GM18873 (cell line): ENCODE measurements around the gene MRPS17.
"Not testable (repeated sequence)": the region's sequence is repeated elsewhere in the genome, so short reads cannot be mapped to it uniquely, and the experiment has no call there.

Experiments used
- ATAC-seq: cut with Tn5 transposase; IDR thresholded peaks from one replicate; pipeline ENCODE4 v1.9.1; 2021; ENCODE audit warnings: mild to moderate bottlenecking, moderate library complexity, moderate number of reproducible peaks; ENCODE audit not compliant: unreplicated experiment, low FRiP score

The MRPS17 gene

GRCh38 chr7:55951637-55952351 lies at the start of gene MRPS17:
Gene MRPS17 (plus strand): TSS chr7:55951877. CDS start chr7:55953196, 1,319 bp downstream.
- ATAC-seq: peak; percentile 99

DNA sequence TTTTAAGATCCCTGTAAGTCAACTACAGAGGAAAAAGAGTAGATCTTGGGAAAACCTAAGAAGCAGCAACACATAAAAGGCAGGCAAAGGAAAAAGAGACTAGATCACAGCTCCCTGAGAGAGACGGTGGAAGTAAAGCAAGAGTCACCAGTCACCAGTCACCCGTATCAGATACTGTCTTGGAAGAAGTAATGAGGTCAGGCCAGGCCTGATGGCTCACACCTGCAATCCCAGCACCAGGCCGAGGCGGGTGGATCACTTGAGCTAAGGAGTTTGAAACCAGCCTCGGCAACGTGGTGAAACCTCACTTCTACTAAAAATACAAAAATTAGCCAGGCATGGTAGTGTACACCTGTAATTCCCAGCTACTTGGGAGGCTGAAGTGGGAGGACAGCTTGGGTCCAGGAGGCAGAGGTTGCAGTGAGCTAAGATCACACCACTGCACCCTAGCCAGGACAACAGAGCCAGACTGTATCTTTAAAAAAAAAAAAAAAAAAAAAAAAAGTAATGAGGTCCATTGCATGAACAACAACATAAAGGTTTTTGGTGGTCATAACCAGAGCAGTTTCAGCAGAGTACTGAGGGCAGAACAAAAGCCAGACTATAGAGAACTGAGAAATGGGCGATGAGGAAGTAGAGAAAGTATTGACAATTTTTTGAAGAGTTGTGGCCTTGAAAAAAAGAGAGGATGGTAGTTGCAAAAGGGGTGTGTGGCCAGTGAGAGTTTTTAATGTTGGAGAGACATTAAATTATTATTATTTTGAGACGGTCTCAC lies 47.5 kb upstream of the MRPS17 start:
- ATAC-seq: peak; percentile 89

DNA sequence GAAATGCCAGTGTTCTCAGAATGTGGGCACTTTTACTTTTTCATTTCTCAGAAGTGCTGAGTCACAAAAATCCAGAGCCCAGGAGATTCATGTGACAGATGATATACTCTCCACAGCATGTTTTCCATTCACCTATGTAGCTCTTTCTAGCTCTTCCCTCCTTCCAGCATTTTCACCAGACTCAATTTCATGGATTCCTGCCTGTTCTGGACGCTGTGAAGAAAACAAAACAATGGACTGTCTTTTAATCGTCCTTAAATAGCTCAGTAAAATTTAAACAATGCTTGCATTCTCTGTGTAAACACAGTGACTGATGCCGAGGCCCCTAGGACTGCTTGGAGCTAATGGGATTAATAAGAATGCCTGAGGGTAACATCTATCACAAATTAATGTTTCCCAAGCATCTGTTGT lies 38.9 kb upstream of the MRPS17 start:
- no peak for ATAC-seq

GRCh38 chr7:55917771-55918170 lies 33.9 kb upstream of the MRPS17 start:
- ATAC-seq: no peak

DNA sequence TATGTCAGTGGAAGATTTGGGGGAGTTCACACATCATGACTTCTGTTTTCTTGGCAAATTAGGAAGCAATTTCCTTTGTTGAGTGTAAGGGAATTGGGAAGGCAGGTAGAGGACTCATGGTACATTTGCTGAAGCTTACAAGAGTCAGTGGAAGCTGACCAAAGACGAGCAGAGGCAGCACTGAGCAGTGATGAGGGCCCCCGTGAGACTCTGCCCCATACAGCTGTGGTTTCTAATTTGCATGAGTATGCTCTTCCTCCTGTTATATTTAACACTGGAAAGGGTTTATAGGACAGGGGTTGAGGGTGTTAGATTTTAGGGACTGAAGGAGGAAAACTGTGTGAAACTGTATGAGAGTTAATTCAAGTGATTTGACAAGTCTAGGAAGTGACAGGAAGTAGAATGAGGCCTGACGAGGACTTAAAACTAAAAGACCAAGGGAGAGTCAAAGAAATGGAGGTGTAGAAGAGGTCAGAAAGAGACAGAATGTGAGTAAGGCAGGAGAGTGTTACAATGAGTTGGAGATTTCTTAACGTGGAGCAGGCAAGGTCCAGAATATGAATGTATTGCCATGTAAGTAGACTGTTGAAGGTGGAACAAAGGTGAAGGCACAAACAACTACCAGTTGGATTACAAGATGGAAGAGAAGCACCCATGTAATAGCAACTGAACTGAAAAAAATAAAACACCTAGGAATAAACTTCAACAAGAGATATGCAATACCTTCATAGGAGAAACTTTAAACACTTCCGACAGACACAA lies 23.5 kb upstream of the MRPS17 start:
- no peak for ATAC-seq

- no peak for ATAC-seq
Observed at GRCh38 chr7:55931421-55932151, 20.1 kb upstream of the MRPS17 start.

DNA sequence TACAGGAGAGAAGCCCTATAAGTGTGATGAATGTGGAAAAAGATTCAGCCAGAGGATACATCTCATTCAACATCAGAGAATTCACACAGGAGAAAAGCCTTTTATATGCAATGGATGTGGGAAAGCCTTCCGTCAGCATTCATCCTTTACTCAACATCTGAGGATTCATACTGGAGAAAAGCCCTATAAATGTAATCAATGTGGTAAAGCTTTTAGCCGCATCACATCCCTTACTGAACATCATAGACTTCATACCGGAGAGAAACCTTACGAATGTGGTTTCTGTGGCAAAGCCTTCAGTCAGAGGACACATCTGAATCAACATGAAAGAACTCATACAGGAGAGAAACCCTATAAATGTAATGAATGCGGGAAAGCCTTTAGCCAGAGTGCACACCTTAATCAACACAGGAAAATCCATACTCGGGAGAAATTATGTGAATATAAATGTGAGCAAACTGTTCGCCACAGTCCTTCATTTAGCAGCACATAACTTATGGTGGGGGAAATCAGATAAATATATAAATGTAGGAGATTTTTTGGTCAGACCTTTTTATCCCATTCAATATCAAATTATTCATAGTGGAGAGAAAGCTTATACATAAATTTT lies 12.1 kb upstream of the MRPS17 start:
- no peak for ATAC-seq

DNA sequence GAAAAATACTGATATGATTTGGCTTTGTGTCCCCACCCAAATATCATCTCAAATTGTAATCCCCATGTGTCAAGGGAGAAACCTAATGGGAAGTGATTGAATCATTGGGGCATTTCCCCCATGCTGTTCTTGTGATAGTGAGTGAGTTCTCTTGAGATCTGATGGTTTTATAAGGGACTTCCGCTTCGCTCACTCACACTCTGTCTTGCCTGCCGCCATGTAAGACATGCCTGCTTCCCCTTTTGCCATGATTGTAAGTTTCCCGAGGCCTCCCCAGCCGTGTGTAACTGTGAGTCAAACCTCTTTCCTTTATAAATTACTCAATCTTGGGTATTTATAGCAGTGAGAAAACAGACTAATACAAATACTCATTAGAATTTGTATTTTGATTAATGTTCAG lies 5.1 kb upstream of the MRPS17 start:
- no peak for ATAC-seq

- not testable (repeated sequence) for ATAC-seq
Observed at GRCh38 chr7:55952352-55952671, 635 bp downstream of the MRPS17 start.

DNA sequence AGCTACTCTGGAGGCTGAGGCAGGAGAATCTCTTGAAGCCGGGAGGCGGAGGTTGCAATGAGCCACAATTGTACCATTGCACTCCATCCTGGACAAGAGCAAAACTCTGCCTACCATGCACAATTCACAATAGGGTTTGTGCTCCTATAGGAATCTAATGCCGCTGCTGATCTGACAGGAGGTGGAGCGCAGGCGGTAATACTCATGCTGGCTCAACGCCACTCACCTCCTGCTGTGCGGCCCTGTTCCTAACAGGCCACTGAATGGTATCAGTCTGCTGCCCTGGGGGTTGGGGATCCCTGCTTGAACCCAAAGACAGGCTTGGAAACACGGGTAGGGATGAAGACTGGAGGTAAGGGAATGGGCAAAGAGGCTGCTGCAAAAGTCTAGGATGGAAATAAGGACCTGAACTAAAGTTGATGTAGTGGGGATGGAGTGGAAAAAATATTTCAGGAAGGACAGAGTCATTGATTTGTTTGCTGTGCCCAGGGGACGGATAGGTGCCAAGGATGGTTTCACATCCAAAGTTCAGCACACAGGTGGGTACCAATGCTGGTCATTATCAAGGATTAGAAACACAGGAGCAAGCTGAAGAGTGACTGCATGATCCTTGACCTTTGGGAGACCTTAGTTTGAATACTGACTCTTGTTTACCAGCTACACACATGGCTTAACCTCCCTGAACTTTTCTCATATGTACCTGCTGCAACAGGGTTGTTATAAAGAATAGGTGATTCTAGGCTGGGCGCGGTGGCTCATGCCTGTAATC lies 2.2 kb downstream of the MRPS17 start:
- no peak for ATAC-seq

DNA sequence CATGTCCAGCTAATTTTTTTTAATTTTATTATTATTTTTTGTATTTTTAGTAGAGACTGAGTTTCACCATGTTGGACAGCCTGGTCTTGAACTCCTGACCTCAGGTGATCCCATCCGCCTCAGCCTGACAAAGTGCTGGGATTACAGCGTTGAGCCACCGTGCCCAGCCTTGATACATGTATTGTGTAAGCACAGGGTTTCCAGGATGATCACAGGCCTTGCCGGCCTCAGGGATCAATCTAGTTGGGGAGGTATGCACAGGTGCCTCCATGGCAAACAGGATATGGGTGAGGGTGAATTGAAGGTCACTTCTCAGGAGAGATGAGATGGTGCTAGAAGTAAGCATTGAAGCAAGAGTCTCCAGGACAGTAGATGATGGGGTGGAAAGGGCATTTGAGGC lies 5.5 kb downstream of the MRPS17 start:
- no peak for ATAC-seq

- no peak for ATAC-seq
Observed at GRCh38 chr7:55962014-55962413, 10.3 kb downstream of the MRPS17 start.

- no peak for ATAC-seq
Observed at GRCh38 chr7:55963584-55964168, 12.0 kb downstream of the MRPS17 start.

DNA sequence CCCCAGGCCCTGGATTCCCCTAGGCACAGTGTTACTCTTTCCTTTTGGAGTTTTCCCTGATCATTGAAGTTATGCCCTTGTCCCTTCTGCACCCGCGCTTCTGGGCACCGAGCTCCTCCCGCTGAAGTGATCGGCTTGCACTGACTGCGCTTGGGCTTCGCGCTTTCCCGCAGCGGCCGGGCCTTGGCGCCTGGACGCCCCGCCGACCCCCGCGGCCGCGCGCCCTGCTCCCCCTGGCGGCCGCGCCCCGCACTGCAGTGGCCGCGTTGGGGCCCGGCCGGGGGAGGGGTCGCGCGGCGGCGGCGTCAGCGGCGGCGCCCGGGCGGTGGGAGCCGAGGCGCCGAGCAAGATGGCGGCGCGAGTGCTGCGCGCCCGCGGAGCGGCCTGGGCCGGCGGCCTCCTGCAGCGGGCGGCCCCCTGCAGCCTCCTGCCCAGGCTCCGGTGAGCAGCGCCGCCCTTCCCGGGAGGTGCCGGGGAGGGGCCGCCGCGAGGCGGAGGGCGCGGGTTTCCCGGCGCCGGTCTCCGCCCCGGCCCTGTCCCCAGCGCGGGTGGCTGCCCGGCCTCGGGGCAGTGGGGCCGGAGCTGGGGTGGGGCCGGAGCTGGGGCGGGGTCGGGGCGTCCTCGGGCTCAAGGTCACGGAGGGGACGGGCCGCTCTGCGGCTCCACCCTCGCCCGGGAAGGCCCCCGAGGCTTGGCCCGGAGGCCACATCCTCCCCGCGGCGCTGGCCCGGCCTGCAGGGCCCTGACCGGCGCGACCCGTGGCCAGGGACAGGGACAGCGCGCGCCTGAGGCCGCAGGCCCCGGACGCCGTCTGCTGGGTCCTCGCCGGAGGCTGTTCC lies 12.8 kb downstream of the MRPS17 start, which contains the start of gene NIPSNAP2:
NIPSNAP2 (plus strand) TSS at position 325 of the 839 bp plus-strand sequence; CDS start at position 350, 25 bp downstream.
- peak; percentile 58 for ATAC-seq

- no peak for ATAC-seq
Observed at GRCh38 chr7:55965100-55965470, 13.4 kb downstream of the MRPS17 start.

DNA sequence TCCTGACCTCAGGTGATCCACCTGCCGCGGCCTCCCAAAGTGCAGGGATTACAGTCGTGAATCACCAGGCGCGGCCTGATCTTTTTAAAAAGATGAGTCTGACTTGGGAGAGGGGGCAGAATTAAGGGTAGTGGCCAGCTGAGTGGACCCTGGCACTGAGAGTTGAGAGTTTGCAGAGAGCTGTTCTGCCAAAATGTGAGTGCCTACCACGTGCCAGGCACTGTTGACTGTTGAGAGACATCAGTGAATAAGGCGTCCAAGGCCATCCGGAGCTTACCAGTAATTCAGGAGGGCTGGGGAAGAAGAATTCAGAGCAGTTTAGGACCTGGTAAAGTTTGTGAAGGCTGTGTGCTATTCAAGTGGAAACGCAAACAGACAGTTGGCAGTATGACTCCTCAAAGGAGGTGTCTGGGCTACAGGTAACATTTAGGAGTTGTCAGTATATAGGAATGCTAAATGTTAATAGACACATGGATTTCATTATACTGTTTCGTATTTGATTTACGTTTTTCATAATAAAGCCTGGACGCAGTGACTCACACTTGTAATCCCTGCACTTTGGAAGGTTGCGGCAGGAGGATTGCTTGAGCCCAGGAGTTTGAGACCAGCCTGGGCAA lies 14.2 kb downstream of the MRPS17 start:
- no peak for ATAC-seq

DNA sequence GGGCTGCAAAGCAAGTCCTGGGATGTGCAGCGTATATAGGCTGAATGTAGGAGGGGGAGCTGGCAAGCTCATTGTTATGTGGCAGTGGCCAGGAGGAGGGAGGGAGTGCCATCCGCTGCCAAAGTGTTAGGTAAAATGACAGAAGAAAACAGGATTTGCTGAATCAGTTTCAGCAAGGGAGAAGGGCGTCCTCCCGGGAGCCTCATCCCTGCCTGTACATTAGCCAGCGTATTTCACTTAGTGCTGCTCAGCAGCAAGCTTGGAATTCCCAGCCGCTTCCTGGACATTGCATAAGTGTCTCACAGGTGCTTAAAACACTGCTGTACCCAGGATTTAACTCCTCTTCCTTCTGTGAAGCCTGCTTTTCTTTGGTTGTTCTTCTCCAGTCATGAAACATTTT lies 15.2 kb downstream of the MRPS17 start:
- no peak for ATAC-seq

DNA sequence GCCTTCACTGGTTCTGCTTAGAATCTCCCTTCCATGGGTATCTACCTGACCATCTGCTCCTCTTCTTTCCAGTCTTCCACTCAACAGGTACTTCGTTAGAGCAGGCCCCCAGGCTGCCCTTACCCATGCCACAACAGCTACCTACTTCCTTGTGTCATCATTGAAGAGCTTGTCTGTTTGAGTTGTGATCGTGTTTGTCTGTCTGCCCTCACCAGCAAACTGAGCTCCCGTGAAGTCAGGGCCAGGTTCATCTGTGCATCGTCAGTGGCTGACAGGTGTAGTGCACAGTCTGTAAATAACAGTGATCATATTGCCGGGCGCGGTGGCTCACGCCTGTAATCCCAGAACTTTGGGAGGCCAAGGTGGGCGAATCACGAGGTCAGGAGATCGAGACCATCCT lies 17.7 kb downstream of the MRPS17 start:
- no peak for ATAC-seq
